Activated naive CD4-positive, alpha-beta T cell (primary cell): ENCODE results near the gene C10orf120.

Experiments used
- DNase-seq, 4 experiments: peaks; one replicate each; lab custom pipeline; 2025; lab: John Stamatoyannopoulos, UW

Gene C10orf120

DNA sequence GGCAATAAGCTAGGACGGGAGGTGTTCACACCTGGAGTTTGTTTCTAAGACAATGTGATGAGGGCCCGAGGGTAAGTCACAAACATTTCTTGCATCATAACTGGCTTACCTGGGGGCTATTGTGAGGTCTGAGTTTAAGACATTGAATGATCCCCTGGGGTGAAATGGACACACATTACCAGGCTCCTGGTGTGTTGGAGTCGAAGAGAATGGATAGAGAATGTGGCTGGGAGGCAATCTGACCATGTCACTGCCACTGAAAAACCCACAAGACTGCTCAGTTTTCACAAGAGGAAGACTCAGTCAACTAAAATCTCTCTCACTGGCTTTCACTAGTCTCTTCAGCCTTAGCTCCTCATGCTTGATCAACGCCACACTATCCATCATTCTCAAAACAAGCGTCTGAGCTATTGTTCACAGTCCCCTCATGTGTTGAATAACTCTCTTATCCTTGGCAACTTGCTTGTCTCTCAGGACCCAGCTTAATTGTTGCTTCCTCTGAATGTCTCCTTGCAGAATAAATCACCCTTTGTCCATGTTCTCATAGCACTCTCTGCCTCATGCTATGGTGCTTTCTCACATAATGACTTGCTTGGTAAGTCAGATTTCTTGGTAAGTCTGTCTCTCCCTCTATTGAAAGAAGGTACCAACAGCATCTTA is at the start of gene C10orf120:
Gene C10orf120 (minus strand): TSS at position 51 of the 660 bp plus-strand sequence. CDS start 56 bp downstream, outside the sequence.
- DNase-seq, result no peak

DNA sequence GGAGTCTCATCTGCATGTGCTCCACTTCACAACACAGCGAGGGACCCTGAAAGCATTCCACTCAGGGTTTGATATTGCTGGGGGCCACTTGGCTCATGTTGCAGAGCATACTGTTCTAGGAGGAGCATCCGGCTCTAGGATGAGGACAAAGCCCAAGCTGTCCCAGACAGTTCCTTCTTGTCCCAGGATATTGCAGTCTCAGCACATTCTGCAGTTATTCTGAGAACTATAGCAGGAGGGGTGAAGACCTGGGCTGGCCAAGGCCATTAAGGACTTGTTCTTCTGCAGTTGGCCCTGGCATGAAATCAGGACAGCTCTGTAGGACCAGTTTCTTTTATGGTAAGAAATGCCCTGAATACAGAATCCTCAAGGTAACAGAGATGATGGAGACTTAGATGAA is 48.9 kb upstream of the C10orf120 start:
- DNase-seq, result no peak

DNA sequence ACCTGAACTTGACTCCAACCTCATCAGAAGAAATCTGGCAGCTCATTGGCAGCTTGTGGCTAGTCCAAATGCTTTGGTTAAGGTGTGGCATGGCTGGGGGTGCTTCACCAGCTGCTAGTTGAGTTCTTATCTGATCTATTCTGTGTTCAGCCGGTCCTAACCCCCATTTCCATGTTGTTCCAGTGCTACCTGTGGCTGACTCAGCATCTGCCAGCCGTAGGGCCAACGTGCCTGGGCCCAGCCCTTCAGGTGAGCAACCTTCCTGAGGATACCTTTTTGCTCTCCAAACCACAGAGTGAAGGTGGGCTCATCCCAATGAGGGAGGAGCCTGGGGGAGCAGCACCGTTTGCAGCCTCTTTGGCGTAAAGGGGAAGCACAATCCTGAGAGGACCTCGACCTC is 46.8 kb upstream of the C10orf120 start:
- no peak for DNase-seq

DNA sequence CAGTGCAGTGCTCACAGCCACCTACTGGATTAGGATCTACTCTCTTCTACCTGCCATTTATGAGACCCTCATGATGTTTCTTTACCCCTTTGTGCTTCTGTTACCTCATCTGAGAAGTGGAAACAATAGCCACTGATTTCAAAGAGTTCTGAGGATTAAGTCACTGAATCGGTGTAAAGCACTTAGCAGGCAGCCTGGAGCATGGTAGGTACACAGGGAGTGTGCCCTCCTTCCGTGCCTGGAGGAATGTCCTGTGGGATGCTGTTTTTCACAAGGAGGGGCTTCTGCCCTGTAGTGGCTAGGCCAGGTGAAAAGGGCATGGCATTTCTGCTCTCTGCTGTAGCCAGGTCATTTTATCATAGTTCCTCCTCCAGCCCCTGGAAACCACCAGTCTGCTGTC is 44.6 kb upstream of the C10orf120 start:
- no peak for DNase-seq

DNA sequence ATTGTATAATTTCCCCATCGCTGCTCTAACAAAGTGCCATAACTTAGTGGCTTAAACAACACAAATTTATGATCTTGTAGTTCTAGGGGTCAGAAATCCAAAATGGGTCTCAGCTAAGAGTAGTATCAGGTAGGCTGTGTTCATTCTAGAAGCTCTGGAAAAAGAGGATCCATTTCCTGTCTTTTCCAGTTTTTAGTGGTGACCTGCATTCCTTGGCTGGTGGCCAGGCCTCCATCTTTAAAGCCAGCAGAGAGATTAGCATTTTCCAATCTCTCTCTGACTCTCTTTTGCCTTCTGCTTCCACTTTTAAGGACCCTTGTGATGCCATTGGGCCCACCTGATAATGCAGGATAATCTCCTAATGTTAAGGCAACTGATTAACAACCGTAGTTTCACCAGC is 41.0 kb upstream of the C10orf120 start:
- no peak for DNase-seq

DNA sequence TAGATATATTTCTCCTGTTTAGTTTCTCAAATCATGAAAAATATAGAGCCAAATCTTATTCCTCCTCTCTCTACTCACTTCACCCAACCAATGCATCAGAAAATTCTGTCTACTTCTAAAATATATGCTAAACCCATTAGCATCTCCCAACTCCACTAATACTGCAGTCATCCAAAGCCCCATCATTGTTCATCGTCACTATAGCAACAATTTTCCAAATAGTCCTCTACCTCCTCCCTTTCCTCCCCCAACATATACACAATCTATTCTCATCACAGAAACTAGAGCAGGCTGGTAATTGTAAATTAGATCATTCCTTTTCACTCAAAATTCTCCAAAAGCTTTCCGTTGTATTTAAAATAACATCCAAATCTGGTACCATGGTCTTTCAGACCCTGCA is 38.4 kb upstream of the C10orf120 start:
- DNase-seq, result no peak

DNA sequence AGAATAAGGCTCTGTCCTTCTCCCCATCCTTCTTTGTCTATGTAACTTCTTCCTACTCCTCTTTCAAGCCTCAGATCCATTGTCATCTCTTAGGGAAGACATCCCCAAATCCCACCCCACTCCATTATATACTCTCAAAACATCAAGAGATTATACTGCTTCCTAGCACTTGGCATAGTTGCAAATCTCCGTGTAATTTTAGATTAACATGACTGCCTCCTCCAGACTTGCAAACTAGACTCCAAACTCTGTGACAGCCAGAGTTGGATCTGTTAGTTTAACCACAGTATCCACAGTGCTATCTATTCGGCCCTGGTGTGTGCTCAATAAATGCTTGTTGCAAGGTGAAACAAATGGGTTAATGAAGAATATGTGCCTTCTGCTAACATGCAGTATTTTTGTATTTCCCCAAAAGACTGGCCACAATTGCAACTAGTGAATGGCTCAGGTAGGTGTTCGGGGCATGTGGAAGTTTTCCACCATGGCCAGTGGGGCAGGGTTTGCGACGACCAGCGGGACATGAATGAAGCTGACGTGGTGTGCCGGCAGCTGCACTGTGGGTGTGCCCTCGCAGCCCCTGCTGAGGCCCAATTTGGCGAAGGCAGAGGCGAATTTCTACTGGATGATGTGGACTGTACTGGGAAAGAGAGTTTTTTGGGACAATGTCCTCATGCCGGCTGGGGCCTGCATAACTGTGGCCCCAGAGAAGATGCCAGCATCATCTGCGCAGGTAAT is 34.5 kb upstream of the C10orf120 start:
- no peak for DNase-seq

DNA sequence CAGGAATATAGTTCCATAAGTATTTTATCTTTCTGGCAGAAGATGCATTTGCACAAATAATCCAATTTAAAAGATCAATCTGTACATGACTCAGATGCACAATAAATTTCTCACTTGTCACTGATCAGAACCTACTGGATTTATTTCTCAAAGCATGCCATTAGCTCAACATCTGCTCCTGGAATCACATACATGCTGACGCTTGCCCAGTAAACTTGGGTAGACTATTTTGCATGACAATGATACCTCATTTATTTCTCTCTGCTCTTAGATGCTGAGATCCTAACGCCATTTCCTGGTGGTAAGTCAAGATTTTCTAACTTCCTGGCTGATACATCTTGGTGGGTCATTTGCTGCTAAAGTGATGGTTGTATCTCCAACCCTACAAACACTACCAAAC is 33.8 kb upstream of the C10orf120 start:
- DNase-seq, result no peak

DNA sequence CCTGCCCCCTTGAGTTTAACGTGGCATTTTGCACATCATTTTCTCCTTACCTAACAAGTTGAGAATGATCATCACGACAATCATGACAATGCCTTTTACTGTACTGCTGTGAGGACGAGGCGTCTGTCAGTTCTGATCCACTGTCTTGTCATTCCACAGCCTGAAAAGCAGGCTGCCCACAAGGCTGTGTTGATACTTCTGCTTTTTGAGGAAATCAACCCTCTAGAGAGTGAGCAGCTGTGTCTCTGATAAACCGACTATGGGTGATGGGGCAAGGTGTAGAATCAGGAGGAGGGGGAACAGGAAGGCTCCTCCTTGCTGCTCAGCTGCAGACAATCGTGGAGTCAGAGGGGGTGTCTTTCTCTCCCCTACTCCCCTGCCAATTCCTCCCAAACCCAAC is 30.6 kb upstream of the C10orf120 start:
- no peak for DNase-seq

DNA sequence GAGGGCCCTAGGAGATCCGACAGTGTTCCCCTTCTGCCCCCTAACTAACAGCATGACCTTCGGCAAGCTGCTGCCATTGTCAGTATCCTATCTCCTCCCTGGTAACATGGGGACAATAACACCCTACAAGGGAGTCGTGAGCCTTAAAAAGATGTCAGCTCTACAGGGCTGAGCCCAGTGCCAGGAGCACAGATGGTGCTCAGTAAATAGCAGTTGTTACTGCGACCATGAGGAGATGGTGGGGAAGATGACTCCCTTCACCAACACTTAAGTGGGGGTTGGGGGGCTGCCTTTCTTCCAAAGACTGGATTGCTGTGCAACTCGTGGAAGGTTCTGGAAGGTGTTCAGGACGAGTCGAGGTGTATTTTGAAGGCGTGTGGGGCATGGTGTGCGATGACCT is 29.5 kb upstream of the C10orf120 start:
- DNase-seq, result no peak

DNA sequence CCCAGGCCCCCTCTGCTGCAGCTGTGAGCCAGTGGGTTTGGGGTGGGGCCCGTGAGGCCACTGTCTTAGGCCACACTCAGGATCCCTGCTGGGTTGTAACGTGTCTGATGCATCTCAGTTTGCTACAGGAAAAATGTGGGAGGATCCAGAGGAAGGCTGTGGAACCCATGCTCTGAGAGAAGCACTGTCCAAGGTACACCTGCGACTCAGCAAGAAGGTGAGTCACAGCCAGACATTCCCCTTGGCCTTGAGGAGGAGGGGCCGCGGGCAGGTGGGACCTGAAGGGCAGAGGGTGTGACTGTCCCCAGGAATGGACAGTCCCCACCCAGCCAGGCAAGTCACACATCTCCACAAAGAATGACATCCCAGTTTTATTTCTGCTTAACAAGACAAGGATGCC is 27.8 kb upstream of the C10orf120 start:
- DNase-seq, result no peak

DNA sequence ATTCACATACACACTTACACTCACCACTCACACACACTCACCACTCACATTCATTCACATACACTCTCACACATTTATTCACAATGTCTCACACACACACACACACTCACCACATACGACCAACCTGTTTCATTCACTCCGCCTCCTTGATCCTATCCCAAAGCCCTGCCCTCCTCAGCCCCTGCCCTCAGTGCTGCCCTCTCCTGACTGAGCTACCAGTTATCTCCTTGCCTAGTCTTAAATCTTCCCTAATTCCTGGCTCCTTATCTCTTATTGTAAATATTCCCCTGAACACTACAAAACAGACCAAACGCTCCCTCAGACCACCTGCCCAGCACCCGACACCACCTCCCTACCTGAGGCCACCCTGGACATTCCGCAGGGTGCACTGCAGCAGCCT is 26.1 kb upstream of the C10orf120 start:
- no peak for DNase-seq

DNA sequence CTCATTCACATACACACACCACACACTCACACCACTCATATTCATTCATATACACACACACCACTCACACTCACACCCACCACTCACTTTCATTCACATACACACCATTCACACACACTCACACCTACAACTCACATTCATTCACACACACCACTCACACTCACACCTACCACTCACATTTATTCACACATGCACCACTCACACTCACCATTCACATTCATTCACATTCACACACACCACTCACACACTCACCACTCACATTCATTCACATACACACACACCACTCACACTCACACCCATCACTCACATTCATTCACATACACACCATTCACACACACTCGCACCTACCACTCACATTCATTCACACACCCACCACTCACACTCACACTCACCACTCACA is 25.4 kb upstream of the C10orf120 start:
- no peak for DNase-seq

DNA sequence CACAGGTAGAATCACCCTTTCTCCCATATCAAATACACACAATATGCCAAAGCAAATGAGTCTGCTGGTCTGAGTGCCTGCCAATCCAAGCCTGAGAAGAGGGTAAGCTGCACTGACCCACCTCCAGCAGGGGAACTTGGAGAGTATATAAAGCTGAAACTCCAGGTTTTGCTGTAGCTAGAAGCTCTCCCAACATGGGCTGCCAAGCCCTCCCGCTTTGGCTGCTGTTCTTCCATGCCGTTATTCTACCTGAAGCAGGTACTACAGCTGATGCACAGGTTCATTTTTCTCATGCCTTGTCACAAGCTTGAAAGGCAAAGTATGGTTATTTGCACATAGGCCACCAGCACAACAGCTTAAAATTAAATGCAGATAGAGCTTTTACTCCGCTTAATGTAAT is 21.5 kb upstream of the C10orf120 start:
- no peak for DNase-seq

DNA sequence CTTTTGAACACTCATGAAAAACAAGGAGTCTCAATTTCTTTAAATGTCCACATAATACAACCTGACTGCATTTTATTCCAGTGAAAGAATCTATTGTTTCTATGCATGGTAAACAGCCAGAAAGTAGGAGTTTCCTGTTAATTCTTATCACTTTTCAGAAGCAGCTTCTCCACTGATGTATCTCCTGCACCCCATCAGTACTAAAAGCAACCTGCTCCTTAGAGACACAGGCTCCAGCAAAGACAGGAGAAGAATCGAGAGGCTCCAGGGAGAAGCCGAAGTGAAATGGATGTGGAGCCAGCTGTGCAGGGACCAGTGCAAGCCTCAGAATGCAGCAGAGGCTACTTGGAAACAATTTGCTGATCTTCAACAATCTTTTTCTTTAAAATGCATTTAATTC is 16.4 kb upstream of the C10orf120 start:
- DNase-seq, result no peak

DNA sequence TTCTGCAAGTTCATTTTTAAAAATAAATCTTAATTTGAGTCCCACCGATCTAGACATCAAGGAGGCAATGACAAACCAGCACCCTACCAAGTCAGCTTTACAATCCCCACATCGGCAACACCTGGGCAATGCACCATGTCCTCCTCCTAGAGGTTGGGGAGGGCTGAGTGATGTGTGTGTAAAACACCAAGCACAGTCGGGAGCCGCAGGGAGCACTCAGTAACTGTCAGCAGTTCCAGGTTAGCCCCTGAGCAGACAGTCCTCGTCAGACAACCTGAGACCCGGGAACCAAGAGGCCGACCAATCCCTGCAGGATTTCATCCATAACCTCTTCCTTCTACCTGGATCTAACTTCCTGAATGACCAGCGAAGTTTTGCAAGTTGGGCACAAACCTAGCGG is 15.9 kb upstream of the C10orf120 start:
- no peak for DNase-seq

DNA sequence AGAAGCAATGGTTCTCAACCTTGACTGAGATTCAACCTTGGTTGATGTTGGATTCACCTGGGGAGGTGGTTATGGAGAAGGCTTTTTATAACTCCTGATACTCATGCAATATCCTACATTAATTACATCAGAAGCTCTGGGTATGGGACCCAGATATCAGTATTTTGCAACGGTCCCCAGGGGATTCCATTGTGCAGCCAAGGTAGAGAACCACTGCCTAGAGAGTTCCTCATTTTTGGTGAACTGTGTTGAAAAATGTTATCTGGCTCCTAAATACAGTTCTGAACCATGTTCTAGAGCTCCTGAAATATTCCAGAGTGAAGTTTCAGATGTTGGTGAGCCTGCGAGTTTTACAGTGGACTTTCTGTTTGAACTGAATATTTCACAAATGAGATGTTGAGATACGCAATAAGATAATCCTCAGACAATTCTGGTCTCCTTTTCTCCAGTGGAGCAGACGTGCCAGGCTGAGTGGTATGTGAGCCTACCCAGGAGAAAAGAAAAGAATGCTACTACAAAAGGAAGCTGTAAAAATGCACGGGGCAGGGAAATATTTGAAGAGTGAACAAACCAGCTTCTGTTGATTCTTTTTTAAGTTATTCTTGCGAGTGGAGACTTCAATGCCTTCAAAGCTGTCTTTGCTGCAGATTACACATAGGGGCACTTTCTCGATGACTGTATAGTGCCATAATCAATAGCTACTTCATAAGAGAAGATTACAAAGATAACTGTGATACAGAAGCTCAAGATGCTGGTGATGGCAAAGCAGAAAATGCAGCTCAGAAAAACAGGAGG is 13.6 kb upstream of the C10orf120 start:
- no peak for DNase-seq

DNA sequence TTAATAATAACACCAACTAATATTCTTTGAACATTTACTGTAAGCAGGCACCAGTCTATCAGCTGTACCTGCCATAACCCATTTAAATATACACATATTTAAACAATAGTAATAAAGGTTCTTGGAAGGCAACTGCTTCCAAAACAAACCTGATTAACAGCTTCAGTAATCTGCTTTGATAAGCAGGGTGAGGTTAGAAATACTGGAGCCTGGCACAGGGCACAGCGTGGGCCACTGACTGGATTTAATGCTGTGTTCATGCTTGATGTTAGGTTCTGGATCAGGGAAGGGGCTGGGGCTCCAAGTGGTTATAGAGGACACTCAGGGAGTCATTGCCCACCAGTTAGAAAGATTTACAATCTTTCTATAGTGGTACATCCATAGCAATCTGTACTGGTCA is 10.9 kb upstream of the C10orf120 start:
- DNase-seq, result no peak

DNA sequence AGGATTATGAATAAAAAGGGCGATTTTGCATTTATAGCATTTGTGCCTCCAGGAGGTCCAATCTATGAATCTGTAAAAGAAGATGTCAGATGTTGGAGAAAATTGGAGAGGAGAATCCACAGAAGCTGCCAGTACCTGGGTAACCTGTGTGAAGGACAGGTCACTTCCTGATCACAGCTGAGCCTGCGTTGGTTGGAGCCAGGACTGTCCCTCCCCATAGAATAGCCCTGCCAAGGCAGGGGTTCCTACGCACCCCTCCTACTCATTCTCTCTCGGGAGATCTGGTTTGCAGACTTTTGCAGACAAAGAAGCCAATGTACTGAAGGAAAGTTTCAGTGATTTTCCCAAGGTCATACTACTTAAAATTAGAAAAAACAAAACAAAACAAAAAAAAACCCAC is 10.3 kb upstream of the C10orf120 start:
- no peak for DNase-seq

DNA sequence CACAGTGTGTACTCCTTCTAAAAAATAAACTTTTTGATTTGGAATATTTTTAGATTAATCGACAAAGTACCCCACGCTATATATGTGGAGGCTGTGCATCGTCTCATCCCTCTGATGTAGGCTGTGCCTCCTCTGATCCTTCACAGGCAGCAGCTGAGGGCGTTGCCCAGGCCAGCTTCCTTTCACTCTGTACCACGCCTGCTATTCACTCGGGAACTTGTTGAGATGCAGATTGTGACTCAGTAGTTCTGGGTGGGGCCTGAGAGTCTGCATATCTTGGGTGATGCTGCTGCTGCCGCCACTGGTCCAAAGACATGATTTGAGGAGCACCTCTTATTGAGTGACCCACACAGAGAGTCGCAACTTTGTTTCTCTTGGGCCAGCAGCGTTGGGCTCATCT is 7.9 kb upstream of the C10orf120 start:
- DNase-seq, result no peak

DNA sequence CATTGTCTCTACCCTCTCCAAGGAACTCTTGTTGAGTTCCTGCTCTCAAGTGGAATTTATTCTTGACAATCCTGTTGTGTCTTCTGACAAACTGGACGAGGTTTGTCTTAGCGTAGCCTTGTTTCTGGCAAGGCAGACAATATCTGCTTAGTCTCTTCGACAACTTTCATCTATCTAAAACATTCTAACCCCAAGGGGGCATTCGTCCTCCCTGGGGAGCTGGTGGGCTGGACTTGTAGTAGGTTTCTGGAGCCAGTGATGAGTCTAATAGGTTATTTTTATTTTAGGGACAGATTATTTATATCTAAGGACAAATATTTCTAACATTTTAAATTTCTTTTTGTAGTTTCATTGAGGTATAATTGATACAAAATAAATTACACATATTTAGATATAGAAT is 7.3 kb upstream of the C10orf120 start:
- DNase-seq, result no peak

DNA sequence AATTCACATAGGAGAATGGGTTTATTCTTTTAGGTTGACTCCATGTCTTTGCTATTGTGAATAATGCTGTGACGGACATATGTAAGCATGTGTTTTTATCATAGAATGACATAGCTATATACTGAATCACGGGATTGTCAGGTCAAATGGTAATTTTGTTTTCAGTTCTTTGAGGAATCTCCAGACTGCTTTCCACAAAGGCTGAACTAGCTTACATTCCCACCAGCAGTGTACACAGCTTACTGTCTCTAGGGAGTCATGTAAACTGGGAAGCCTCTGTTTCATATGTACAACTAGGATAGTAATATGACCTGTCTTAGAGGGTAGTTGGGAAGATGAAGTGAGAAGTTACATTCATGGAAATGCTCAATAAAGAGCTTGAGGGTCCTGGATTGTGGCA is 6.8 kb upstream of the C10orf120 start:
- DNase-seq, result no peak
